ENCODE results near the gene BTBD16.

The BTBD16 gene

DNA sequence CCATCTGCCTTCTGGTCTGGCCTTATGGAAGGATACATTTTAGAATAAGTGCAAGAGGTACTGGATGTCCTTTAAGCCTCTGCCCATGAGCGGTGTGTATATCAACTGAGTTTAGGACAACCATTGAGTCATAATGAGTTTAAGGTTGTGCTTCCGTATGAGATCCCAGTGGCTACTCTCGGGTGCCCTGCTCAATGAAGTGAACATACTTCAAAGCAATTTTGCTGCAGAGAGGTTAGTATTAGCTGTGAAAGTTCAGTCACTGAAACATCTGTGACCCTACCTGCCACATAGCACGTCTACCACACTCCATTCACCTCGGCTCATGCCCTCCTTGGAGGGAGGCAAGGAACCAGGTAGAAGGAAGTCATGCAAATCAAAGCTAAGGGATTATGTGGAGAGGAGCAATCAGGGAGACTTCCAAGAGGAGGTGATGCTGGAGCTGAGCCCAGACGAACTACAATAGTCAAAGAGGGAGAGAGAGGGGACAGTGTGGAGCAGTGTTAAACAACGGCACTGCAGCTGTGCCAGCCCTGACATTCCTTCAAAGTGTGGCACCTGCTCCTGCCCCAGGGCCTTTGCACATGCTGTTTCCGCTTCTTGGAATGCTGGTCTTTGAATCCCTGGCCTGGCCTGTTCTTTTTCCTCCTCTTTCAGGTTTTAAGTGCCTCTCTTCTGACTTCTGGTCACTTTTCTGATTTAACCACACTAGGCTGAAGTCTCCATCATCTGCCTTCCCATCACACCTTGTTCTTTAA, 25.4 kb downstream of the BTBD16 start:
- DNase-seq = no peak

GRCh38 chr10:122297583-122297982, 26.5 kb downstream of the BTBD16 start:
- DNase-seq = no peak

GRCh38 chr10:122298206-122298597, 27.1 kb downstream of the BTBD16 start:
- no peak for DNase-seq

DNA sequence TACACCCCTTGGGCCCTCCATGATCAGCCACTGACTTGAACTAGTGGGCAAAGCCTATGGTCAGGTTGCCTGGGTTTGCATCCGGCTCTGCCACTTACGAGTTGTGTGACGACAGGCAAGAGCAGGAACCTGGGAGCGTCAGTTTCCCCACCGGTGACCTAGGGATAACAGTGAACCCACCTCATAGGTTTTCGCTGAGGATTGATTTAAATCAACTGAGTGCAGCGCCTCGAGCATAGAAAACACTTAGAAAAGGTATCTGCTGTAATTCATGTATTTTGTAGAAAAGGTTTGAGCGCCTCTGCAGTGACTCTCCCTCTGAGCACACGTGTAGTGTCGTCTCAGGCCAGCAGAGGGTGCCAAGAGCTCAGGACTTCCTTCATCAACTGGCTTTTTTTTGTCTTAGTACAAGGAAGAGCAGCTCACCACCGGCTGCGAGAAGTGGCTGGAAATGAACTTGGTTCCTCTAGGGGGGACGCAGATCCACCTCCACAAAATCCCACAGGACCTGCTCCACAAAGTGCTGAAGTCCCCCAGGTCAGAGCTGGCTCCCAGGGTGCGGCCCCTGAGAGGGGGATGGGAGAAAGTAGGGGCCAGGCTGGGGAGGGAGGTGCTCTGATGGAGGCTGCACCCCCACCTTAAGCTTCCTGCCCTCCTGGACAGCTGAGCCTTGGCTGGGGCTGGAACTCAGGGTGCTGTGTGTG, 27.7 kb downstream of the BTBD16 start:
- peak; percentile 57 to 65 for DNase-seq

DNA sequence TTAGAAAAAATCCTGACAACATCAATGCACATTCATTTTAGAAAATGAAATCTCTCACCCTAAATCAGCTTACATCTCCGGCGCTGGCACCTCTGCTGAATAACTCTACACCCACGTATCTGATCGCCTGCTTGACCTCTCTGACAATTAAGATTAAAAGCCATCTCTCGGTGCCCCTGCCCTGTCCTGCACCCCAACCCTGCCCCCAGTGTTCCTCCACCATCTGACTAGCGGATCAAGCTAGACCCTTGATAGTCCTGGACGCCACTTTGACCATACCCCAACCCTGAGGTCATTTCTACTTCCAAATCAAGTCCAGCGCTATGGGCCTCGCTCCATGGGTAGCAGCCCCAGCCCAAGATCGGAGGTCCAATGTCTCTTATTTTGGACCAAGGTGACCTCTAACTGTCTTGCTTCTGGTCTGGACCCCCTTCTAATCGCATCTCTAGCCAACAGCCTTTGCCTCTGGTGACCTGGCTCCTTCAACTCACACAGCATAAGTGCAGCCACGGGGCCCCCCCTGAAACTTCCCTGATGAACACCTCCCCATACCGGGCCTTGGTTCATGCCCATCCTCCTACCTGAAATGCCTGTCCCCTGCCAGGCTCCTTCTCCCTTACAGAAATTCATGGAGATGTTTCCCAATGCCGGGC, 28.5 kb downstream of the BTBD16 start:
- DNase-seq = no peak

- no peak for DNase-seq
These were observed 30.1 kb downstream of the BTBD16 start for GRCh38 chr10:122301055-122301810.

GRCh38 chr10:122301811-122302115, 30.7 kb downstream of the BTBD16 start:
- no peak for DNase-seq

DNA sequence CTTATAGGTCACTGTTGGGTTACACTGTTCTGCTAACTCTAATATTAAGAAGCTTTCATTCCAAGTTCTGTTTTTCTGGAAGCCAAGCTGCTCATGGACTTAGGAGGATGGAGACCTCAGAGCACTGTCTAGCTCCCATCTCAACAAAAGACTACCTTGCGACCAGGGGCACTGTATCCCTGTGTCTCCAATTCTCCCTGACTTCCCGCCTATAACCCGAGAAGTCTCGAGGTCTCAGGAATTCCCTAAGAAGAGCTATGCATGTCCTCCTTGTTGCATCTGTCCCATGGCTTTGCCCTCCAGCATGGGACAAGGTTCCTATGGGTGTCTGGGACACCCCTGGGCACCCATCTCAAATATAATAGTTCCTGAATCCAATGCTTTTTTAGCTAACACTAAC, 31.2 kb downstream of the BTBD16 start:
- DNase-seq = no peak

- no peak for DNase-seq
These were observed 32.4 kb downstream of the BTBD16 start for GRCh38 chr10:122303271-122304053.

DNA sequence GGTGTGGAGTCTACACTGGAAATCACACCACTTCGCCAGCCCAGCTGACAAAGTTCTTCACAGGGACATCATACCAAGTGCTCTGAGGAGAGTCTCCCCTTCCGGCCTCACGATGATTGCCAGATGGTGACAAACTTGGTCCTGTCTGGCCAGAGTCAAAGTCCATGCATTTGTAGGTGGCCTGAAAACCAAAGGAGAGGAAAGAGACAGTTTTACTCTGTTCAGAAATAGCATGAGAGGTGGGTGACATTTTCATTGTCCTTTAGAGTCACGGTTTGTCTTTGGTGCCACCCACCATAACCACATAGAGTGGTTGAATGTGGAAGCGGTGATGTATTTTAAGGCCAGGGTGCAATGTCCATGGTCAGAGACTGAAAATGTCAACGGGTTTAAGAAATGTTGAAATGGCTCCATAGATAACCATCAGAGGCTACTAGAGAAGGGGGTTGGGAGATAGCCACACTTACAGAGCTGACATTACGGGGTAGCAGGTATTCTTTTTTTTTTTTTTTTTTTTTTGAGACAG, 33.0 kb downstream of the BTBD16 start:
- DNase-seq = no peak

DNA sequence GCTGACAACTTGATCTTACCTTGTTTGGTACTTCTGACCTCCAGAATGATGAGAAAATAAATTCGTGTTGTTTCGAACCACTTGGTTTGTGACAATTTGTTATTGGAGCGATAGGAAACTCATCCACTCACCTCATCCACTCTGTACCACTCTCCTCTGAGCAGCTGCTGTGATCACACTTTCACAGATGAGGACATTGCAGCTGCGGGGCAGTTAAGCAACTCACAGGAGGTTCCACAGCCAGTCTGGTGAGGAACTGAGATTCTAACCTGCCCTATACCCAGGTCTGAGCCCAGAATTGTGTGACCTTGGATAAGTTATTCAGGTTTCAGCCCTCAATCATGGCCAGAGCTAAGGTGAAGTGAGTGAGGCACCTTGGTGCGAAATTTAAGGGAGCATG, 35.2 kb downstream of the BTBD16 start:
- DNase-seq = no peak

DNA sequence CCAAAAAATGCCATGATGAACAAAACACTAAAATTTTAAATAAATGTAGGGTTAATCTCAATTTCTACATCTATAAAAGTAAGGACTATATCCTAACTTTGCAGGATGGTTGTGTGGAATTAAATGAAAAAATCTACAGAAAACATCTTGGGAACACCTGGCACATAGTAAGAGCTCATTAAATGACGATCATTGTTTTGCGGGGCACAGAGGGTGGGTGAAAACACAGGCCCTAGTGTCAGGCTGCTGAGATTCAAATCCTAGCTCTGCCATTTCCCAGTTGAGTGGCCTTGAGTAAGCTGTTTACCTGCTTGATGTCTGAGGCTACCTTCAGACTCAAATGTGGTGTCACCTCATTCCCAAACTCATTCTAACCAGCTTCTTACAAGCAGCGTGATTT, 35.6 kb downstream of the BTBD16 start:
- DNase-seq = no peak

- peak; percentile 14 to 26 for DNase-seq
These were observed 36.7 kb downstream of the BTBD16 start for GRCh38 chr10:122307669-122308416.

DNA sequence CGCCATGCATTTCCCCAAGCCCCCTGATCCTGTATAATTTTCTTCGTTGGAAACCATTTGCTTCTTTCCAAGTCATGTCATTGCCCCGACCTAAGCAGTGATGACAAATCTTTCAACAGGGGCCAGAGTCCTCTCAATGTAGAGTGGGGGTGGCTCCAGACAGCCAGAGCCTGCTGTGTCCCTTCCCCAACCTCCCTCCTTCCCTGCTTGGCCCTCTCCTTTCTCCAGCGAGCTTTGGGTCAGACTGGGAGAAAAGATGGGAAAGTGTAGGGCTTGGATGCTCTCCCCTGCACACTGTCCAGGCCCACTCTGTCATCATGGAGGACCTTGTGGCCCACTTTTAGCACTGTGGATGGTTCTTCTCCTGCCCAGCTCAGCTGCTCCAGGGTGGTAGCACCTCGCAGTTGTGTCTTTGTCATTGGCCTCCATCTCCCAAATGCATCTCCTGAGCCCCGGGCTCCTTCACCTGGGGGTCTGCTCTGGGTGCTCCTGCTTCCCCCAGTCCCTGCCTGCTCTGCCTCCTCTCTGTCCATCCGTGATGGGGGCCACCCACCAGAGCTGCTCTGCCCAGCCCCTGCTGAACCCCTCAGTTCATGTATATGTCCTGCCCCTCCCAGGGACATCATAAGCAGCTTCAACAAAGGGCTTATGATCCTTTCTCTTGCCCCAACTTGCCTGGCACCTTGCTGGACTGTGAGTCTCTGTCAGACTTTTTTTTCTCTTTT, 37.5 kb downstream of the BTBD16 start:
- DNase-seq = no peak

GRCh38 chr10:122310311-122311050, 39.4 kb downstream of the BTBD16 start:
- DNase-seq = peak; percentile 67 to 77

DNA sequence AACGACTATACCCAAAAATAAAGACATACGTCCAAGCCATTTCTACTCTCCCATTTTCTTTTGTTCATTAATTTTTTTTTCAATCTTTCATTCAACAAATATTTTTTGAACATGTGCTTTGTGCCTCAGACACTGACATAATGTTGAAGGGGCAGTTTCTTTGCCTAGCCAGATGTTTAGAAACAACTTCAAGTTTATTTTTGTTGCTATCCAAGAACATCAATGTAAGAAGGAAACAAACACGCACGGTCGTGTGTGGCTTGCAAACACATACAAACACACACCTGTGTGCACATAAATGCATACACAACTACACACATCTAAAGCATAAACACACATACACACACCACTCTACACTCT, 39.9 kb downstream of the BTBD16 start:
- DNase-seq = no peak

GRCh38 chr10:122311716-122312115, 40.6 kb downstream of the BTBD16 start:
- no peak for DNase-seq

- DNase-seq = no peak
These were observed 45.3 kb downstream of the BTBD16 start for GRCh38 chr10:122316224-122316884.

GRCh38 chr10:122321960-122322359, 50.9 kb downstream of the BTBD16 start:
- DNase-seq = no peak

- DNase-seq = no peak
These were observed 52.1 kb downstream of the BTBD16 start for GRCh38 chr10:122323189-122323588.
